Hepatocyte (in vitro differentiated cells): ENCODE results near the gene C15orf39. TPM values are rescaled to one million over a fixed set of nuclear protein-coding genes. Genes with fewer than 3 reads are reported as not detected.

Experiments used
- DNase-seq: peaks from one replicate; pipeline ENCODE4 v3.0.0-alpha.2; 2016; ENCODE audit warnings: low spot score
- H2AFZ ChIP-seq: fragments of 200-600 bp; sonication (generic); 2 replicates; pipeline ENCODE4 v1.6.0; 2016; ENCODE audit warnings: antibody characterized with exemption, mild to moderate bottlenecking
- H3K27ac ChIP-seq: fragments of 200-600 bp; sonication (generic); 2 replicates; pipeline ENCODE4 v1.5.1; 2016; ENCODE audit warnings: mild to moderate bottlenecking
- H3K27me3 ChIP-seq: fragments of 200-600 bp; sonication (generic); 2 replicates; pipeline ENCODE4 v1.6.1; 2016
- H3K36me3 ChIP-seq: fragments of 200-600 bp; sonication (generic); replicated peaks from 2 replicates; pipeline ENCODE4 v1.5.1; 2016; ENCODE audit warnings: low read depth; ENCODE audit not compliant: insufficient read depth
- H3K4me1 ChIP-seq: fragments of 200-600 bp; sonication (generic); 2 replicates; pipeline ENCODE4 v1.5.1; 2016; ENCODE audit warnings: mild to moderate bottlenecking, moderate library complexity; ENCODE audit not compliant: insufficient read depth
- H3K4me2 ChIP-seq: fragments of 200-600 bp; sonication (generic); 2 replicates; pipeline ENCODE4 v1.6.0; 2016
- H3K4me3 ChIP-seq: fragments of 200-600 bp; sonication (generic); 2 replicates; pipeline ENCODE4 v1.5.1; 2016; ENCODE audit warnings: mild to moderate bottlenecking
- H3K79me2 ChIP-seq: fragments of 200-600 bp; sonication (generic); 2 replicates; pipeline ENCODE4 v1.6.0; 2017; ENCODE audit warnings: mild to moderate bottlenecking
- H3K9me2 ChIP-seq: fragments of 200-600 bp; sonication (generic); replicated peaks from 2 replicates; pipeline ENCODE4 v1.6.0; 2017; ENCODE audit warnings: mild to moderate bottlenecking; ENCODE audit not compliant: insufficient read depth
- H3K9me3 ChIP-seq: fragments of 200-600 bp; sonication (generic); 2 replicates; pipeline ENCODE4 v1.5.1; 2016; ENCODE audit warnings: low read depth, mild to moderate bottlenecking
- H4K20me1 ChIP-seq: fragments of 200-600 bp; sonication (generic); 2 replicates; pipeline ENCODE4 v1.6.0; 2016; ENCODE audit warnings: mild to moderate bottlenecking; ENCODE audit not compliant: insufficient read depth, poor library complexity, severe bottlenecking
- EZH2 ChIP-seq: fragments of 200-600 bp; sonication (generic); IDR thresholded peaks from 2 replicates; pipeline ENCODE4 v1.6.1; 2016; ENCODE audit warnings: antibody characterized with exemption, mild to moderate bottlenecking, borderline replicate concordance
- EZH2phosphoT487 ChIP-seq: fragments of 200-600 bp; sonication (generic); IDR thresholded peaks from one replicate; pipeline ENCODE4 v1.6.1; 2018; ENCODE audit warnings: antibody characterized with exemption, mild to moderate bottlenecking, low read depth, moderate library complexity; ENCODE audit not compliant: unreplicated experiment, severe bottlenecking
- WGBS: methylation state at CpG from one replicate; pipeline ENCODE4 v1.1.6; 2016; ENCODE audit warnings: low lambda C conversion rate; ENCODE audit errors: missing lambda C conversion rate; 5-methylcytosine and 5-hydroxymethylcytosine counted together
- polyA plus RNA-seq: library from polyadenylated mRNA; unstranded; fragments of >200 nt; fragmentation: Nextera tagmentation; extraction: Ambion mirVana; gene quantifications from 2 replicates; pipeline ENCODE4 v1.2.1, GENCODE V29; 2016
- total RNA-seq: library from RNA; depleted of rRNA; stranded (reverse); fragments of >200 nt; gene quantifications from 2 replicates; pipeline ENCODE4 v1.2.3, GENCODE V29; 2014
- TF ChIP-seq, protein P1 (sequence below): fragments of 200-600 bp; sonication (generic); IDR thresholded peaks from 2 replicates; pipeline ENCODE4 v1.5.1; 2016; ENCODE audit warnings: antibody characterized with exemption, mild to moderate bottlenecking; ENCODE audit not compliant: poor library complexity

The C15orf39 gene
- total and polyA plus RNA-seq, 2 experiments from 2014 or later, result 15.3 to 18.3 TPM

DNA sequence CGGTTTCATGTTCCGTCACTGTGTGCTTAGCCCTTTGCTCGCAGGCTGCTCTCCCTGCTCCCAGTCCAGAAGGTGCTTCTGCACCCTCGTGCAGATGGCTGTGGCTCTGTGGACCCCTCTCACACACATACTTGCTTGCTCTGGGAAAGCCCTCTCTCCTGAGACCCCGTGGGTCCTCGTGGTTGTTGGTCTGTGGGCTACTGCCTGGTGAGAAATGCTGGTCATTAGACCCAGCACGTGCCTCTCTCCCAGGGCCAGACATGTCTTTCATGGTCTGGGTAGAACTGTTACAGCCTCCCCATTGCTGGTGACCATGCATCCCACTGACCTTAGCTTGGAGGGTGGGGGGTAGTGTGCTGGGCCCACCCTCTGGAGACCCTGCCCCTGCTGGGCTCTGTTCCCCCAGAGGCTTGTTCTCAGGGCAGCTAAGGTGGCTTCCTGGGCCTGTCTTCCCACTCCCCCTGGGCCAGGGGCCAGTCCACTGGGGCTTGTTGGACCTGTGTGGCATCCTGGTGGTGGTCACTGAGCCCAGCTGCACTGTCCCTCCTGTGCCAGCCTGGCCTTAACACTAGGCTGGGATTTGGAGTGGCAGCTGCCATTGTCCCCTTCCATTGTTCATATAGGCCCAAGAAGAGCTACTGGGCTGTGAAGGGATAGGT is 10.6 kb downstream of the C15orf39 start:
- Histone ChIP-seq H3K36me3 (no peaks in the 10 kb centered on the region), H3K9me2 (no peaks in the 10 kb centered on the region), H3K9me3 (no peaks in the 10 kb centered on the region), H4K20me1 (peaks cover 69% of the 10 kb centered on the region), H3K27me3 (no peaks in the 10 kb centered on the region), H3K79me2 (peaks cover 56% of the 10 kb centered on the region), H3K4me2 (no peak overlapping the region), H3K4me1 (no peaks in the 10 kb centered on the region), H3K4me3 (no peak overlapping the region), H2AFZ (no peak overlapping the region), H3K27ac (no peak overlapping the region)
- WGBS, result 95% methylated on average over 7 of the region's 7 CpGs
- no peak for DNase-seq
- TF ChIP-seq EZH2phosphoT487, result no peak
- TF ChIP-seq EZH2, result no peak
- TF ChIP-seq, protein P1, sequence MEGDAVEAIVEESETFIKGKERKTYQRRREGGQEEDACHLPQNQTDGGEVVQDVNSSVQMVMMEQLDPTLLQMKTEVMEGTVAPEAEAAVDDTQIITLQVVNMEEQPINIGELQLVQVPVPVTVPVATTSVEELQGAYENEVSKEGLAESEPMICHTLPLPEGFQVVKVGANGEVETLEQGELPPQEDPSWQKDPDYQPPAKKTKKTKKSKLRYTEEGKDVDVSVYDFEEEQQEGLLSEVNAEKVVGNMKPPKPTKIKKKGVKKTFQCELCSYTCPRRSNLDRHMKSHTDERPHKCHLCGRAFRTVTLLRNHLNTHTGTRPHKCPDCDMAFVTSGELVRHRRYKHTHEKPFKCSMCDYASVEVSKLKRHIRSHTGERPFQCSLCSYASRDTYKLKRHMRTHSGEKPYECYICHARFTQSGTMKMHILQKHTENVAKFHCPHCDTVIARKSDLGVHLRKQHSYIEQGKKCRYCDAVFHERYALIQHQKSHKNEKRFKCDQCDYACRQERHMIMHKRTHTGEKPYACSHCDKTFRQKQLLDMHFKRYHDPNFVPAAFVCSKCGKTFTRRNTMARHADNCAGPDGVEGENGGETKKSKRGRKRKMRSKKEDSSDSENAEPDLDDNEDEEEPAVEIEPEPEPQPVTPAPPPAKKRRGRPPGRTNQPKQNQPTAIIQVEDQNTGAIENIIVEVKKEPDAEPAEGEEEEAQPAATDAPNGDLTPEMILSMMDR, result no peak

DNA sequence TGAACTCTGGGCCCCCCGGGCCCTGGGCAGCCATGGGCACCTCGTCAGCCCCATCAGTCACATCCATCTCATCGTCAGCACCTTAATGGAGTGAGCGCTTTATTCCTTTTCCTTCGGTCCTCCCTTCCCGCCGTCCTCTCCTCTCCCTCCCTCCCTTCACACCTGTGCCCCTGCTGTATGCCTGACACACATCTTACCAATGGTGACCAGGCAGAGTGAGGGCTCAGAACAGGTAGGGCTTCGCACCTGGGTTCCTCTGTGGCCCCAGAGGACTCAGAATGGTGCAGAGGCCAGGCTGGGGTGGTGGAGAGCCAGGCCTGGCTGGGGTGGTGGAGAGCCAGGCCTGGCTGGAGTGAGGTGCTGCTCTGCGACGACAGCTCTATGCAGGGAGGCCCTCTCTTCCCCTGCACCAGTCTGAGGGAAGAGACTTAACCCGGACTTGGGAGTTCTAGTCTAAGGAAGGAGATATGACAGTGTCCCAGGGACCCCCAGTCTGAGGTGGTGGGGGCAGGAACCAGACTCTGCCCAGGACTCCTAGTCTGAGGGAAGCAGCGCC is 11.6 kb downstream of the C15orf39 start:
- whole genome bisulfite sequencing, result 95% methylated on average over 11 of the region's 12 CpGs
- no peaks in the 10 kb centered on the region for H3K36me3 ChIP-seq

DNA sequence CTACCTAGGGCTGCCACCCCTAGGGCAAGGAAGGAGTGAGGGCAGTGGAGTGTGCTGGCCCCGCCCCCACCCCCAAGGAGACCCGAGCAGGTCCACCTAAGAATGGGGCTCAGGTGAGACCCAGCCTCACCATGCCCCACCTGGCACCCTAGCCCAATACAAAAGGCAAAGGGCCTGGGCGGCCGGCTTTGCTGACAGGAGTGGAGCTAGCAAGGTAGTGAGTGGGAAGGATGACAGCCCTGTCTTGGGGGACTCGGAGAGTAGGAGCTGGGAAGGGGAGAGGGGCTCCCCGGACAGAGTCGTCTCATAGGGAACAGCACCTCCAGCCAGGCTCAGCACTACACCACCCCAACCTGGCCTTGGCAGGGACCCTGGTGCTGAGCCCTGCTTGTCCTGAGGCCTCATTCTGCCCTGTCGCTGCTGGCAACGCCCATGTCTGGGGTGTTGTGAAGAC is 12.1 kb downstream of the C15orf39 start:
- Histone ChIP-seq H3K9me3 (no peaks in the 10 kb centered on the region), H3K36me3 (no peaks in the 10 kb centered on the region), H3K4me2 (no peak overlapping the region), H2AFZ (no peak overlapping the region), H3K9me2 (no peaks in the 10 kb centered on the region), H3K4me3 (no peak overlapping the region), H3K4me1 (no peaks in the 10 kb centered on the region), H3K79me2 (peaks cover 41% of the 10 kb centered on the region), H3K27me3 (no peaks in the 10 kb centered on the region), H3K27ac (no peak overlapping the region), H4K20me1 (peaks cover 55% of the 10 kb centered on the region)
- 87% methylated on average over 9 of the region's 9 CpGs for WGBS
- TF ChIP-seq EZH2 (no peak), EZH2phosphoT487 (no peak)
- TF ChIP-seq, protein P1, result no peak
- no peak for DNase-seq

More for the DNA sequence above, 11.6 kb downstream of the C15orf39 start:
- H2AFZ ChIP-seq, result no peak overlapping the region
- peaks cover 60% of the 10 kb centered on the region for H4K20me1 ChIP-seq
- H3K9me3 ChIP-seq, result no peaks in the 10 kb centered on the region
- TF ChIP-seq EZH2 (no peak), EZH2phosphoT487 (no peak)
- TF ChIP-seq, protein P1, result no peak
- H3K4me1 ChIP-seq, result no peaks in the 10 kb centered on the region
- H3K9me2 ChIP-seq, result no peaks in the 10 kb centered on the region
- peaks cover 46% of the 10 kb centered on the region for H3K79me2 ChIP-seq
- no peak overlapping the region for H3K4me2 ChIP-seq
- H3K27me3 ChIP-seq, result no peaks in the 10 kb centered on the region
- DNase-seq, result no peak
- H3K4me3 ChIP-seq, result no peak overlapping the region
- no peak overlapping the region for H3K27ac ChIP-seq
